RWPE2 (cell line): ENCODE data around the gene PFDN1.
"Not testable (repeated sequence)": the region's sequence is repeated elsewhere in the genome, so short reads cannot be mapped to it uniquely, and the experiment has no call there.

Source experiments
- ATAC-seq: fragments of 200-7000 bp; cut with Tn5 transposase; 3 replicates; pipeline ENCODE4 v1.9.1; 2021; ENCODE audit warnings: low read depth
- DNase-seq: peaks from one replicate; pipeline ENCODE4 v3.0.0-alpha.2; 2020; ENCODE audit warnings: low spot score
- H3K27ac ChIP-seq: fragments of 450-650 bp; 2 replicates; pipeline ENCODE4 v1.5.1; 2017; ENCODE audit warnings: mild to moderate bottlenecking; ENCODE audit not compliant: poor library complexity, severe bottlenecking
- H3K27me3 ChIP-seq: fragments of 250-450 bp; sonication (Bioruptor Pico); 2 replicates; pipeline ENCODE4 v1.5.1; 2021; ENCODE audit warnings: mild to moderate bottlenecking, moderate library complexity; ENCODE audit not compliant: insufficient read depth, poor library complexity, severe bottlenecking
- H3K36me3 ChIP-seq: fragments of 250-450 bp; sonication (Bioruptor Pico); 2 replicates; pipeline ENCODE4 v1.5.1; 2020; ENCODE audit warnings: low read depth, mild to moderate bottlenecking, moderate library complexity
- H3K4me1 ChIP-seq: fragments of 250-450 bp; sonication (Bioruptor Pico); 2 replicates; pipeline ENCODE4 v1.5.1; 2021; ENCODE audit warnings: mild to moderate bottlenecking, moderate library complexity; ENCODE audit not compliant: insufficient read depth, poor library complexity, severe bottlenecking
- H3K4me3 ChIP-seq: fragments of 250-450 bp; sonication (Bioruptor Pico); 2 replicates; pipeline ENCODE4 v1.5.1; 2021; ENCODE audit warnings: mild to moderate bottlenecking, moderate library complexity; ENCODE audit not compliant: severe bottlenecking
- H3K9me3 ChIP-seq: fragments of 250-450 bp; sonication (Bioruptor Pico); 2 replicates; pipeline ENCODE4 v1.5.1; 2021; ENCODE audit warnings: mild to moderate bottlenecking, moderate library complexity; ENCODE audit not compliant: severe bottlenecking
- CTCF ChIP-seq: fragments of 450-650 bp; IDR thresholded peaks from one replicate; pipeline ENCODE4 v1.5.1; 2017; ENCODE audit warnings: mild to moderate bottlenecking, moderate library complexity; ENCODE audit not compliant: poor library complexity, severe bottlenecking

Gene PFDN1

DNA sequence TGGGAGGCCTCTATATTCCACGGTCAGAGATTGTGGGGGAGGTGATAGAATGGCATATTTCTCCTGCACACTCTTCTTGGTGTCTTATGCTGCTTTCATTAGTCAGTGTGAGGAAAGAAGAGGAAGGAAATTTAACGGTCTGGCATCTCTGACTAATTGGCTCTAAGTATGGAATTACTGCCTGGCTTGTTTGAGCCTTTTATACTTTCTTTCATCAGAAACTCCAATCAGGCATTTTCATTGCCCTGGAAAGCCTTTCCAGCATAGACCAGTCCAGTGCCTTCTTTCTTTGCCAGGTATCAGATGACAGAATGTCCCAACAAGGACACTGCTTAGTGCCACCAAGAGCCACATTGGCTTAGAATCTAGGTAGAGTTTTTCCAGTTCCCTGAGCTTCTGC, 97.7 kb downstream of the PFDN1 start:
- ATAC-seq: no peak

DNA sequence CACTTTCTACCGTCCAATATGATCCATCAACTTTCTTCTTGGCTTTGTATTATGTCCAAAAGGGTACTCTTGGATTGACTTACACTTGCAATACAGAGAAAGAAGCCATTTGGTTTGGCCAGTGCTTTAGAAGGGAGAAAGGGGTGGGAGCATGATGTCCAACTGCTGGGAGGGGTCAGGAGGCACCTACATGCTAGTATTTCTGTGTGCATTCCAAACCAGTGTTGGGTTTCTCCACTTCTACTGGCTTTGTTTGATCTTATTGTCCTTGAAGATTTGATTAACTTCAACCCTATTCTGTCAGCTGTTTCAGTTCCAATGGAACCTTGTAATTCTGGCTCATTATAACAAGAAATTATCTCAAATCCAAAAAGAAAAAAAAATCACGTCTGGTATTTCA, 100.3 kb downstream of the PFDN1 start:
- Histone ChIP-seq H3K27ac (no peak overlapping the region), H3K4me1 (no peaks in the 10 kb centered on the region), H3K4me3 (no peak overlapping the region), H3K9me3 (no peaks in the 10 kb centered on the region), H3K27me3 (no peaks in the 10 kb centered on the region), H3K36me3 (no peaks in the 10 kb centered on the region)
- DNase-seq: no peak
- no peak for TF ChIP-seq CTCF
- ATAC-seq: no peak

More for the DNA sequence above, 97.7 kb downstream of the PFDN1 start:
- no peak for DNase-seq
- Histone ChIP-seq H3K27ac (no peak overlapping the region), H3K36me3 (no peaks in the 10 kb centered on the region; the same call in 1 of the 2 replicates), H3K4me1 (no peaks in the 10 kb centered on the region), H3K27me3 (no peaks in the 10 kb centered on the region), H3K4me3 (no peak overlapping the region), H3K9me3 (no peaks in the 10 kb centered on the region)
- no peak for TF ChIP-seq CTCF

DNA sequence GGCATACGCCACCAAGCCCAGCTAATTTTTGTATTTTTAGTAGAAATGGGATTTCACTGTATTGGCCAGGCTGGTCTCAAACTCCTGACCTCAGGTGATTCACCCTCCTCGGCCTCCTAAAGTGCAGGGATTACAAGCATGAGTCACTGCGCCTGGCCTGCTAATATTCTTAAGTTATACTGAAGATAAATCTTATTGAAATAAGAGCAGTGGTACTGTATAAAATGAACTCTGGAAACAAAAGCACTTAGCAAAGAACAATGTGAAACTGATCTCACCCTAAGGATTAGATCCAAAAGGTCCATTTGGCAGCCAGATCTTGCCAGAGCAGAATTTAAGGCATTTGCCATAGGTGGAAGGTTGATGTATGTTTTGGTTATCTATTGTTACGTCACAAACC, 100.8 kb downstream of the PFDN1 start:
- Histone ChIP-seq H3K27ac (no peak overlapping the region), H3K4me3 (no peak overlapping the region), H3K4me1 (no peaks in the 10 kb centered on the region), H3K27me3 (no peaks in the 10 kb centered on the region), H3K36me3 (no peaks in the 10 kb centered on the region), H3K9me3 (no peaks in the 10 kb centered on the region)
- no peak for DNase-seq
- TF ChIP-seq CTCF: no peak
- no peak for ATAC-seq

- not testable (repeated sequence) for H3K9me3 ChIP-seq, H3K4me3 ChIP-seq, DNase-seq, H3K27me3 ChIP-seq, H3K27ac ChIP-seq, ATAC-seq, H3K4me1 ChIP-seq
- peaks cover 10% of the 10 kb centered on the region; the same call in 1 of the 2 replicates for H3K36me3 ChIP-seq
Measured at GRCh38 chr5:140198915-140199314, 104.0 kb downstream of the PFDN1 start.

- ATAC-seq (no peak), DNase-seq (no peak)
- TF ChIP-seq CTCF: no peak
- Histone ChIP-seq H3K36me3 (peaks cover 10% of the 10 kb centered on the region; the same call in 1 of the 2 replicates), H3K4me3 (no peak overlapping the region), H3K27ac (no peak overlapping the region), H3K9me3 (no peaks in the 10 kb centered on the region), H3K27me3 (no peaks in the 10 kb centered on the region), H3K4me1 (no peaks in the 10 kb centered on the region)
Measured at GRCh38 chr5:140197023-140197422, 105.9 kb downstream of the PFDN1 start.
